Neural cell (in vitro differentiated cells): ENCODE measurements around the gene APBA1.

ENCODE experiments used
- CTCF ChIP-seq: fragments of 450-650 bp; IDR thresholded peaks from 2 replicates; pipeline ENCODE4 v1.5.1; 2014; ENCODE audit warnings: antibody characterized with exemption, mild to moderate bottlenecking, moderate library complexity; ENCODE audit not compliant: poor library complexity, severe bottlenecking
- EZH2 ChIP-seq: fragments of 200-600, 300-800 bp; shearing (Covaris generic), sonication (generic); IDR thresholded peaks from 2 replicates; pipeline ENCODE4 v1.6.1; 2014; ENCODE audit warnings: antibody characterized with exemption, low read length, borderline replicate concordance, mild to moderate bottlenecking; ENCODE audit not compliant: insufficient read depth, poor library complexity, severe bottlenecking
- POLR2AphosphoS5 ChIP-seq: IDR thresholded peaks from 2 replicates; pipeline ENCODE4 v1.6.1; 2012
- TAF1 ChIP-seq: IDR thresholded peaks from 2 replicates; pipeline ENCODE4 v1.6.1; 2012; ENCODE audit warnings: low read depth

GRCh38 chr9:69456201-69456600, 216.0 kb downstream of the APBA1 start:
- TF ChIP-seq EZH2: no peak
- no peak for TF ChIP-seq CTCF
- no peak for TF ChIP-seq POLR2AphosphoS5
- no peak for TF ChIP-seq TAF1
